Putamen (tissue), 1 donor: ENCODE data around the gene ZDHHC14.

Experiments
- DNase-seq: peaks from one replicate; pipeline ENCODE4 v3.0.0-alpha.2; 2016; ENCODE audit warnings: low spot score

ZDHHC14 gene

DNA sequence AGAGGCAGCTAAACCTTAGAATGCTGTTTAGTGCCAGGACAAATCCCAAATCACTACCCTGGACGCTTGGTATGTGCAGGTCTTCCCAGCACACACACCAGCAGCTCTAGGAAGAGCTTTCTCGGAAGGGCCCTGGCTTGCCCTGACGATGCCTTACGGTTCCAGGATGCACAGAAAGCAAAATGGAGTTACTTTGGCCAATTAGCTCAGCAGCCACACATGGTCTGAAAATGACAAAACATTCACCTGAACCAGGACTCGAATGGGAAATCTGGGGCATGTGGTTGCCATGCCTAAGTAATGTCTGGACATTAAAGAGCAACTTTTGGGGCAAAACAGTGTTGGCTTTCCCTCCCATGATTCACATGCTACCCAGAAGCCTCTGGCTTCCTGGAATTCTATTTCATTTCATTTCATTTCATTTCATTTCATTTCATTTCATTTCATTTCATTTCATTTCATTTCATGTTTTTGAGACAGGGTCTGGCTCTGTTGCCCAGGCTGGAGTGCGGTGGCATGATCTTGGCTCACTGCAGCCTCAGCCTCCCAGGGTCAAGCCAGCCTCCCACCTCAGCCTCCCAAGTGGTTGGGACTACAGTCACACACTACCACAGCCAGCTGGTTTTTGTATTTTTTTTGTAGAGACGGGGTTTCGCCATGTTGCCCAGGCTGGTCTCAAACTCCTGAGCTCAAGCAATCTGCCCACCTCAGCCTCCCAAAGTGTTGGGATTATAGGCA lies 153.3 kb downstream of the ZDHHC14 start:
- DNase-seq: no peak

DNA sequence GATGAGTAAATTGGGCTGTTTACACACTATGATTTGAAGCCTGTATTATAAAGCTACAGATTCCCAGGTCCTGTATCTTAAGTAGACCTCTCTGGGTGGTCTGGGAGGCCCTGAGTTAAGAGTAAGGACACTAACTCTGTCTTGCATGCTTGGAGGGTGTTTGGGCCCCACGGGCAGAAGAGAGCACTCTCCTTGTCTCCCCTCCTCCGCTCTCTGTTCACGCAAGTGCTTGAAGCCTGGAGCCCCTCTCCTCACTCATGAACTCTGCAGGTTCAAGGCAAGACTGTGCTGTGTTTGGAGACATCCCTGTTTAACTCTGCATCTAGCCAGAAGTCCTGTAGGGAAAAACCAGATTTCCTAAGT lies 154.0 kb downstream of the ZDHHC14 start:
- no peak for DNase-seq

DNA sequence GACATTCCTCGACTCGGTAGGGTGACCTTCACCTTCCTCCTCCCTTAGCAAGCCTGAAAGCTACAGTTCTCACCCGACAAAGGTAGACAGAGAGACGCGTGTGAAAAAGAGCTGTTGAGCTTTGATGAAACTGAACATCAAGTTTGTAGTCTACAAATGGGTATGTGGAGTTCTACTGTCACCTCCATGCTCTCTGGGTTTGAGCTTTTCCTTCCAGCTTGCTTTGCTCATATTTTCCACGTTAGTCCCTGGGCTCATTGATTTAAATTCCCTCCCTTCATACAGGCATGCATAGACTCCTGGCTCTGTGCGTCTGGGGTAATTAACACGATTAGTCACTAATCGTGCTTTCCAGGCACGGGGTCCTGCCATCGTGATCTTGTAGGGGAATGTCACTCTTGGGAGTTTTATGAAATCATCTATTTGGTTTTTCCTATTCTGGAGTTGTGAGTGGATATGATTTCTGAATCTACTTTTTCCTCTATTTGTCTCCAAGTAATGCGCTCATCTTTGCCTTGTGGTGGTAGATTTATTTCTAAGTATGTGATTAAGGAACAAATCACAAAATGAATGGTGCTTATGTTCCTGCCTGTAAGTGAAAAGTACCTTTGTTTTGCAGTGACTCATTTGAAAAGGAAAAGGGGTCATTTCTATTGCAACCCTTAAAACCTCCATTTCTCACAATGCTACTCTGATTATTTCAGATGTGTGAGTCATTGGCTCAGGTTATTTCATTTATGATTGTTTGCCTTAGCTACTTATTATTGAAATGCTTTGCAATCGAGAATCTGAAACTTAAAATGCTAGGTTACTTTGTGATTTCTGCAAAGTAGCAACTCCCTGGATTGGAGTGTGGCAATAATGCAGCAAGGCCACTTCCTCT lies 154.6 kb downstream of the ZDHHC14 start:
- no peak for DNase-seq

DNA sequence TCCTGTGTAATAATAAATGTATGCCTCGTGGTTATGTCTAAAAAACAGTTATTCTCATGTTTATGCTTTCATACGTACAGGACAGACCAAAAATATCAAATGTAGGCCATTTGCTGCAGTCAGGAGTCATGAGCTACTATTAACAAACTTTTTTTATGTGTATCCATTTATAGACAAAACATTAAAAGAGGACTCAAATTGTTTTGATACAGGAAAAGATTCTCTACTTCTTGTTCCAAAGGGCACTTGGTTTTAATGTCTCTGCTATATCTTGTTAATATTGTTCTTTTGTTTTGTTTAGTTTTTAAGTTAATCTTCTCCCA lies 155.2 kb downstream of the ZDHHC14 start:
- no peak for DNase-seq

DNA sequence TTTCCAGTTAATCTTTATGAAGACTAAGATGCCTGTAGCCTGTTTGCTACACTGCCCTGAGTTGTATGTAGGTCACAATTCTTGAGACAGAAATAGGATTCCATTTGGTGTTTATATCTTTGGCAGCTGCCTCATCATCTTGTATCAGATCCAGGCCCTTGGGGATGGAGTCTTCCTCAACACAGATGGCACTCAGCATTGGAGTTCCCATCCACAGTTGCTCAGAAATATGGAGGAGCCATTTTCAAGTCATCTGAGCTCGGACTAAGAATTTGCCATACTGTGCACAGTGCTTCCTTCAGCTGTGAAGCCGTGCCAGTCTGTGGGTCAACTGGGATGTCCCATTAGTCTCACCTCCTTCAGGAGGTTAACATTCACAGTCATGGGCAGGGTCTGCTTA lies 156.6 kb downstream of the ZDHHC14 start:
- no peak for DNase-seq

DNA sequence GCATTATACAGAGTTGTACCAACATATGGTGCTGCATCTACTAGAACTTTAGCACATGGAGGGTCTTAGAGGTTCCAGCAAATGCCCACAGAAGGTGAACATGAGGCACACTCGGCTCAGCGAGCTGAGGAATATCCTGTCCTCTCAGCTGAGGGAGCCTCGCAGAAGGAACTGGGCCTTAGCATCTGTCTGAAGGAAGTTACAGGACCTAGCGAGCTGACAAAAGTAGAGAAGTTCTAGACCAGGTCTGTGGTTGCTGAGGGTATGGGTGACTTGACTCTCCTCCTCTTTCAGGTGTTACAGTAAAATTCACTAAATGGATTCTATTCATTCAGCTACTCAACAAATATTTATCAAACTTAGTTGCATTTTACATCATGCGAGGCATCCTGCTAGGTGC lies 157.2 kb downstream of the ZDHHC14 start:
- DNase-seq: no peak

DNA sequence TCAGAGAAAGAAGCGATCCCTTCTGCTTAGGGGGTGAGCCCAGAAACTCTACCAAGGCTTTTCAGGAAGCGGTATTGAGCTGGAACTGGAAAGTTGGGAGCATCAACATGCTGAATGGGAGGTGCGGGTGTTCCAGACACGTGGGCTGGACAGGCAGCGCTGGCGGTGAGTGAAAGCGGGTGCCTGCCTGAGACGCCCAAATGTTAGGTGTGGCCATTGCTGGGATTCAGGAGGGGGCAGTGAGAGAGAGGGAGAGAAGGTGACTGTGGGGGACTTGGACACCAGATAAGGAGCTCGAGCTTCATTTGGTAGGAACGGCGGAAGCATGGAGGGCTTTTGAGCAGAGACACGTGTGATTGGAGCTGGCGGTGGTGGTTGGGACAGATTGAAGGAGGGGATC lies 157.7 kb downstream of the ZDHHC14 start:
- DNase-seq: no peak

DNA sequence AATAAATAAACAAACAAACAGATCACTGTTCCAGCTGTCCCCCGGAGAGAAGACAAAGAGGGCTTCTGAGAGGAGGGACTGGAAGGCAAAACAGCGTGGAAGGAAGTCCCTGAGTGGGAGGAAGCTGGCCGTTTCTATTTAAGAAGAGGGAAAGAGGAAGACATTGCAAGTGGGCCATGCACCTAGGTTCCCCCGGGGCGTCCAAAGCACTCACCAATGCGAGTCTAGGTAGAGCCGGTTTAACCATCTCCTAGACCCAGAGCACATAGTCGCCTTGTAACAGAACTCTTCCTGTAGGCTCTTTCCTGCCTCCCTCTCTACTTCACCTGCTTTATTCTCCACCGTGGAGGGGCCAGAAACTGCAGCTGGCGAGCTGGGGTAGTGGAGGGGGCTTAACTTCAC lies 158.4 kb downstream of the ZDHHC14 start:
- peak; percentile 33 for DNase-seq

DNA sequence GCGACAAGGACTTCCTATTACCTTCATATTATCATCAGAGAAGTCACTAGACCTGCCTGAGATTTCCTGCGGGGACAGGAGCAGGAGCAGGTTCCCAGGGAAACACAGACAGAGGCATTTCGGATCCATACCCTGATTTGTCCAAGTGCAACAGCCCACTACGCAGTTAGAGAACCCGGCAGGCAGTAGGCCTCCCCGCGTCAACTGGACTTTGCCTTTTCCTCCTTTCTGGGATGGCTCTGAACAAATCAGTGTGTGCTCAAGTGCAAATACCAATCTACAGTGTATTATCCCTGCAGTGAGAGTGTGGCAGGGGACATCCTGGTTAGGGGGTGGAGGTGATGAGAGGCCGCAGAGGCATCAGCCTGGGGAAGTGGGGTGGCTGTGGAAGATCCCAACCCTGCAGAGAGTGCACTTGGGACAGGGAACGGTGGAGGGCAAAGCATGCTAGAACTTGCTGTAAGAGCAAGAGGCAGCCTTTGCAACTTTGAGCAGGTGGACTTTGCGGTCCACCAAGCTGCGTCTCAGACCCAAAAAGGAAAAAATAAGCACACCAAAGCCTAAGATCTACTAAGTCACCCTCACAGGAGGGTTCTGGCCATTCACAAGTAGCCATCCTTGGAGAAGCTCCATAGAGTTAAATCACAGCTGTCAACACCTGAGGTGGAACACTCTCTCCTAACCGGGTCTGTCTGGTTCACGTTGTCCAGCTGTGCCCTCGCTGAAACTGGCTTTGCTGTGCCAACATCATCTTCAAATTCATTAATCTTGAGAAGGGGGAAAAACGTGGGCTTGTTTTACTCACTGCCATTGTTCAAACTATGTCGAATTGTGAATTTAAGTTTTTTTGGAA lies 159.1 kb downstream of the ZDHHC14 start:
- no peak for DNase-seq

DNA sequence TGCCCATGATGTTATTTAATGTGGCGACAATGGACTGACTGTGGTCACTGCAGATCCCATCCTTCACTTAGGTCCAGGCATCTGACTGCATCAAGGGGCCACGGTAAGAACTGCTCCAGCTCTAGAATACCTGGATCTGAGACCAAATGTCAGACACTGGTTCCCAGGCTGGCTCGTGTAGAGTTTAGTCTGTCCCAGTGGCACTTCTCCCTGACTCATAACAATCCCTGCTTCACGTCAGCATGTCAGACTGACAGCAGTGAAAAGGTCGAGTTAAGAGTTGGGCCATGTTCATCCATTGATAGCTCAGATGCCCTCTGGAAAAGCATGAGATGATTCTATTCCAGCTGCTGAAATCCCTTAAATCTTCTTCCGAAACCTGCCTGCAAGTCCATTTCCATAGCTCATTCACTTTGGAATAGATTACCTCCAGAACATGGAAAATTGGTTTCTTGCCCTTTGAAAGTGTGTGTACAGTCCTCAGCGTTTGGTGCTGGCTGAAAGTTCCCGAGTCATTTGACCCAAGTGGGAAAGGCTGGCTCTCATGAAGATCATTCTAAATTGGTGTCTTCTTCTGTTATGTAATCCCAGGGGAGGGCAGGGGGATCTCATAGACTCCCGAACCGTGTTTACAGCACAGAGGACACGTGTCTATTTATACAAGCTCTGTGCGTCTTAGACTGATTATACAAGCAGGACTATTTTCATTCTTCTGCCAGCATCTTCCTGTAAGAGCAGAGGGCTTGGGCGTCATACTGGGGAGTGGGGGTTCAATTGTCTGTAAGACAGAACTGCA lies 160.8 kb downstream of the ZDHHC14 start:
- no peak for DNase-seq

DNA sequence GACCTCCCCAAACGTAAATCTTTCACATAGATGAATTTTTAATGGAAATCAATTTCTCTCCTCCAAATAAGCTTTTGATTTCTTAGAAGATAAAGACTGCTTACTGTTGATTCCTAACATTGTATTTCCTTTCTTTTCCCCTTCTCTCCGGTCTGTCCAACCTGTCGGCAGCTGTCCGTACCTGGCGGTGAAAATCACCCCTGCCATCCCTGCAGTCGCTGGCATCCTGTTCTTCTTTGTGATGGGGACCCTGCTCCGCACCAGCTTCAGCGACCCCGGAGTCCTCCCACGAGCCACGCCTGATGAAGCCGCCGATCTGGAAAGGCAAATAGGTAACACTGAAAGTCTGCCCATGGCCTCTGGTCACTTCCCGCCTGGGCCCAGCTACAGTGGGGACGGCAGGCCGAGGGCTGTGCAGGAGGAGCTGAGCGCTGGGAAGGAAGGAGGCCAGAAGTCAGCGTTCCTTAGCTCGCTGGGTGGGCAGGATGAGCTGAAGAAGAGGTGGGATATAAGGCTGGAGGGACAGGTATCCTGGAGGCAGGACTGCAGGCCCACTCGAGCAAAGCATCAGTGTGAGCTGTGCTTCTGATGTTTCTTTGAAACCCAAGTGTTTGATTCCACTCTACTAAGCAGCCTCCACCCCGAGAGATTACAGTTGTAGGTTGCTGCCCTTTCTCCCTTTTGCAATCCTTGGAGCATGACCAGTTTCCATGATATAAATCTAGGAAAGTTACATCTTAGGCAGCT lies 161.6 kb downstream of the ZDHHC14 start:
- no peak for DNase-seq

DNA sequence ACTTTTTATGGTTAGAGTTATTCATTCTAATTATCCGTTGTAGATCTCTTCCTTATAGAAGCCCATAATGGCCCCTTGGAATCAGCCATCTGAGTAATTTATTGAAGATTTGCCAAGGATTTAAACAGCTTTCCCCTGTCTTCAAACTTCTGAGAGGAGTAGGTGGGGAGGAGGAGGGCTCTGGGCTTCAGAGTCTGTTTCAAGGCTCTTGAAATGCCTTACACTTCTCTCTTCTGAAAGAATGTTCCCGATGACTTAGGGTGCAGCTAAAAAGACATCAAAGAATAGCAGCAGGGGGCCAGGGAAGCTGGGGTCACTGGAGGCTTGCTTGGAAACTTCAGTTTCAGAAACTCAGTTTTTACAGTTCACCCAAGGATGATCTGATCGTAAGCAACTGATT lies 165.3 kb downstream of the ZDHHC14 start:
- DNase-seq: no peak

DNA sequence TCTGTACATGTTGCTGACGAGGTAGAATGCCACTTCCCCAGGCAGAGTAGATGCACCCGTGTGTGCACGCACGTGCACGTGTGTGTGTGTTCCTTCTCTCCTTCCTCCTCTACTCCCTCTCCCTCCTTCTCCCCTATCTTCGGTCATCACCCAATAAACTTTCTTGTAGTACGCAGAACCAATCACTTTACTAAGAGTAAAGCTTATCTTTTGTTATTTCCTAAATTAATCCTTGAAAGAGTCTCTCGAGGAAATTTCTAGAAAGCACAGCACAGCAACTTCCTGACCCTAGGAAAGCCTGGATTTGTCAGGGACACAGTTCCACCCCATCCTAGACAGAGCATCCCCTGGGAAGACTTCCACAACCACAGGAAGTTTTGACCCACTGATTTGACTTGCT lies 166.1 kb downstream of the ZDHHC14 start:
- no peak for DNase-seq

DNA sequence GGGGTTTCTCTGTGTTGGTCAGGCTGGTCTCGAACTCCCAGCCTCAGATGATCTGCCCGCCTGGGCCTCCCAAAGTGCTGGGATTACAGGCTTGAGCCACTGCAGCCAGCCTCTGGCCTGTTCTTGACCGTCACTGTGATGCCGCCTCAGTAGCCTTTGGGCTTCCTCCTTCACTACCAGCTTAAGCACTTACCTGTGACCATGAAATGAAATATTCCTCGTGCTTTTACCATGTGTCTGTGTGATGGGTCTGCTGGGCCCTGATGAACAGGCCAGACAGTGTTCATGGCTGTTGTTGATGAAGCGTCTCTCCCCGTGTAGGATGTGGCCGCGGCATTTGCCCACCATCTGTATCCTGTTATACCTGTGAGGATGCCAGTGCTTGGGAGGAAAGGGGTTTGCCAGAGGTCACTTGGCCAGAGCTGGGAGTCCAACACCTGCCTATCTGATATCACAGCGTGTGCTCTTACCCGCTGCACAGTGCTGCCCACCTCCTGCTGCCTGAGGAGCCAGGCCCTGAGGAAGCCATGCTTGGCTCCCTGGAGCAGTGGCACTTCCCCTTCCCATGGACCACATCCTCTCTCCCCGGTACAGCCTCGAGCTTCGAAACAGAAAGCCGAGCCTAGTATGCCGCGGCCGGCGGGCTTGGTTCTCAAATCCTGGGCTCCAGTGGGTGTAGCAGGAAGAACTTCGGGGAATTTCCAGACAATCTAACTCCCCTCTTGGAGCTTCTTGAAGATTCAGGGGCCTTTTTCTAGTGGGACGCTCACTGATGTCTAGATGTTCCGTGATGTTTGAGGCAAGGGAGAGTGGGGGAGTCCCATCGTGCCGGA lies 167.9 kb downstream of the ZDHHC14 start:
- DNase-seq: no peak

DNA sequence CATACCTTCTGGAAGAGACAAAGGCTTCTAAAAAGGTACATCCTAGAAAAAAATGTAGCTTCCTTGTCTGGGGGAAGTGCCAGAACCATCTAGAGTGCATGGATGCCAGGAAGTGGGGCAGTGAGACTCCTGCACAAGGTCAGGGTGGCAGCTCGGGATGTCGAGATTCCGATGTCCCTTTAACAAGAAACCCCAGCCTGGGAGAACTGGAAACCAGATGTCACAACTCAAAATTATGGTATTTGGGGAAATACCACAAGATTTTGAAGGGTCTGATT lies 168.4 kb downstream of the ZDHHC14 start:
- no peak for DNase-seq

DNA sequence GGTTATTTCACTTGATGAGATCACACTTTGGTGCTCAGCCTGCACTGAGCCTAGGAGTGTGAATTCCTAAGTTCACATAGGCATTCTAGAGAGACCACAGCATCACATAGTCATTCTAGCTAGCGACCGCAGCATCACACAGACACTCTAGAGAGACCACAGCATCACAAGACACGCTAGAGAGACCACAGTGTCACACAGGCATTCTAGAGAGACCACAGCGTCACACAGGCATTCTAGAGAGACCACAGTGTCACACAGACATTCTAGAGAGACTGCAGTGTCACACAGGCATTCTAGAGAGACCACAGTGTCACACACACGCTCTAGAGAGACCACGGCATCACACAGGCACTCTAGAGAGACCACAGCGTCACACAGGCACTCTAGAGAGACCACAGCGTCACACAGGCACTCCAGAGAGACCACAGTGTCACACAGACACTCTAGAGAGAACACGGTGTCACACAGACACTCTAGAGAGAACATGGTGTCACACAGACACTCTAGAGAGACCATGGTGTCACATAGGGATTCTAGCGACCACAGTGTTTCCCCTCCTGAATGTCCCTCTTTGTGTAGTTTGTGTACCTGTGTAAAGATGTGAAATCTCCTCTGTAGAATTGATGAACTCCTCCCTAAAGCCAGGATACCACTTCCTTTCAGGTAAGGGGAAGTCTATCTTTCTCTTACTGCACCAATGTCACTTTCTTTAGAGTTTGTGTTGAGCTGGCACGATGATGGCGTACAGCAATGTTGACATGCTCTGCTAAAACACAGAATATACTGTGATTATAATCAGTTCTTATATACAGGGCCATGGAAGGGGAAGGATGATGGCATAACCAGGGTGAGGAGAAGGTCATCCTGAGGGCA lies 169.4 kb downstream of the ZDHHC14 start:
- no peak for DNase-seq

DNA sequence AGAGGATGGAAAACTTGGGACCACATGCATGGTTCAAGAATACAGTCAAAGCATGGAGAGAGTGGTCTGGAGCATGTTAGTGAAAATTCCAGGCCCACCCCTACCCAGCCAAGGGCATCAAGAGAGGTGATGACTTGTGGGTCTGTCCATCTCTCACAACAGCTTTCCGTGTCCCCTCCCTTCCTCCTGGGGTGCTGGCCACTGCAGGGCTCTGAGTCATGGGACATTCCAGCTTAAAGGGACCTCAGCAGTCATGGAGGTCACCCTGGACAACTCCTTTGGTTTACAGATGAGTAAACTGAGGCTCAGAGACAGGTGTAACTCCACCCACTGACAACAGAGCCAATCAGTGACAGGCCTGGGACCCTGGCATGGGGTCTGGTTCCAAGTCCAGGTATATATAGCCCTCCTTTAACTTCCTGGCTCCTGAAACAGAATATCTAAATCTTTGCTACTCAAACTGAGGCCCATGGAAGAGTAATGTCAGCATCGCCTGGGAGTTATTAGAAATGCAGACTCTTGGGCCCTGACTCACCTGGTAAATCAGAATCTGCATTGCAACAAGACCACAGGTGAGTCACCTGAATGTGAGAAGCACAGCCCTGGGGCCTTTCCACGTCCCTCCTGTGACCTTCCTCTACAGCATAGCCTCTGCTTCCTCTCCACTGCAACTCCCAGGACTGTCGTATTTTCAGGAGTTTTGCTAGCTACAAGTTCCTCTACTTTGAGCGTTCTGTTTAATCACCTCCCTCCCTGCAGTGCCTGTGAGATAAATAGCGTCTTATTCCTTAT lies 170.2 kb downstream of the ZDHHC14 start:
- DNase-seq: no peak

DNA sequence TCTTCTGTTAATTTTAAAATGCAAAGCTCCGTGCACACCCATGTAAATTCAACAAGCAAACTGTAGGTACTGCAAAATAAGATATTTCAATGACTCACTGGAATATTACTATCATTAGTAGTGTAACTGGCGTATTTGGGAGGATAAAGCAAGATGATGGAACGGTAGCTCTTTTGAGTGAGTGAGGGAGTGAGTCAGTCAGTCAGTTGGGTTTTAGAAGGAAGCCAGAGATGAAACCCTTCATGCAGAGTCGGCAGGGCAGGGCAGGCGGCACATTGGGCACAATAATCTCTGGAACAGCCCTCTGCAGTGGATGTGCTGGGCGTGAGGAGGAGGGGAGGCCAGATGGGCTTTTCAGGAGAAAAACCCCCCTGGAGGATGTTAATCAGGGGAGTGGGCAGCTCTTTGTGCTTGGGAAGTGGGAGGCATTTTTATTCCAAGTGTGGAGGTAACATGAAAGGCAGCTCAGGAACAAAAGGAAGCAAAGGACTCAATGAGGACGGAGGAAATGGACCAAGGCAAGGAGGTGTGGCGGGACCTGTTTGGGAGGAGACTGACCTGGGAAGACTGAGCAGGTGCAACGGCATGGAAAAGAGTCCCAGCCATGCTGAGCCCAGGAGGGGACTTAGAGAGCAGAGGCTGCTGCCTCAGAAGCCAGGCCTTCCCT lies 171.2 kb downstream of the ZDHHC14 start:
- no peak for DNase-seq
